CD14-positive monocyte (primary cell): ENCODE measurements around the gene ADAM8. TPM values are rescaled to one million over a fixed set of nuclear protein-coding genes. Genes with fewer than 3 reads are reported as not detected.

Experiments used
- DNase-seq, 3 donors: peaks; one replicate each; pipeline ENCODE4 v3.0.0-alpha.2; 2011 to 2022
- H2AFZ ChIP-seq: 2 replicates; pipeline ENCODE4 v1.6.0; 2012; ENCODE audit warnings: mild to moderate bottlenecking, low read depth, low read length, inconsistent platforms; ENCODE audit not compliant: insufficient read depth, poor library complexity, severe bottlenecking
- H3K27ac ChIP-seq, 2 donors: 1 replicate in 1 of 2; 2 replicates in 1 of 2; pipeline ENCODE4 v1.5.1; 2012 to 2013; ENCODE audit warnings: low read length in 2 of 2, control low read depth in 1 of 2, inconsistent platforms in 1 of 2, low read depth in 1 of 2, mild to moderate bottlenecking in 1 of 2
- H3K27me3 ChIP-seq, 2 donors: one replicate each; pipeline versions ENCODE4 v1.6.0 to v1.6.1; 2011 to 2013; ENCODE audit warnings: low read length in 2 of 2; ENCODE audit not compliant: control insufficient read depth in 2 of 2, insufficient read depth in 2 of 2
- H3K36me3 ChIP-seq, 2 donors: replicated peaks in 1 of 2; 1 replicate in 1 of 2; 2 replicates in 1 of 2; pipeline versions ENCODE4 v1.5.1 to v1.6.1; 2012 to 2013; ENCODE audit warnings: low read length in 2 of 2, control low read depth in 1 of 2, inconsistent platforms in 1 of 2, mild to moderate bottlenecking in 1 of 2; ENCODE audit not compliant: insufficient read depth in 2 of 2, control insufficient read depth in 1 of 2
- H3K4me1 ChIP-seq, 2 donors: 1 replicate in 1 of 2; 2 replicates in 1 of 2; pipeline versions ENCODE4 v1.5.1 to v1.6.1; 2012 to 2013; ENCODE audit warnings: low read length in 2 of 2, control low read depth in 1 of 2, inconsistent platforms in 1 of 2, mild to moderate bottlenecking in 1 of 2, moderate library complexity in 1 of 2; ENCODE audit not compliant: insufficient read depth in 2 of 2, control insufficient read depth in 1 of 2
- H3K4me2 ChIP-seq: replicated peaks from 2 replicates; pipeline ENCODE3; 2012; ENCODE audit warnings: low read length, moderate library complexity, mild to moderate bottlenecking; ENCODE audit not compliant: poor library complexity, severe bottlenecking; ENCODE audit errors: extremely low read depth
- H3K4me3 ChIP-seq, 3 experiments: fragments of 200-600 bp in 1 of 3; sonication (generic) in 1 of 3; replicated peaks in 1 of 3; 1 replicate in 2 of 3; 2 replicates in 1 of 3; pipeline ENCODE4 v1.5.1; 2011 to 2013; ENCODE audit warnings: low read length in 3 of 3, mild to moderate bottlenecking in 3 of 3, control low read depth in 2 of 3, low read depth in 2 of 3, inconsistent platforms in 1 of 3, moderate library complexity in 1 of 3
- H3K79me2 ChIP-seq: 2 replicates; pipeline ENCODE4 v1.6.0; 2012; ENCODE audit warnings: mild to moderate bottlenecking, control low read depth, inconsistent platforms, low read length, moderate library complexity; ENCODE audit not compliant: insufficient read depth
- H3K9ac ChIP-seq: 2 replicates; pipeline ENCODE4 v1.6.0; 2017; ENCODE audit warnings: low read length, mild to moderate bottlenecking; ENCODE audit not compliant: insufficient read depth, poor library complexity, severe bottlenecking
- H3K9me3 ChIP-seq, 2 donors: replicated peaks in 1 of 2; 1 replicate in 1 of 2; 2 replicates in 1 of 2; pipeline versions ENCODE4 v1.5.1 to v1.6.1; 2012 to 2013; ENCODE audit warnings: low read length in 2 of 2, control low read depth in 1 of 2; ENCODE audit not compliant: control insufficient read depth in 1 of 2, insufficient read depth in 1 of 2
- H4K20me1 ChIP-seq: 2 replicates; pipeline ENCODE4 v1.6.0; 2012; ENCODE audit warnings: mild to moderate bottlenecking, low read length, control low read depth, moderate library complexity; ENCODE audit not compliant: insufficient read depth
- H3K27ac Mint-ChIP-seq, 7 donors: one replicate each; pipeline ENCODE4 v1.8.0; 2020; ENCODE audit warnings: mild to moderate bottlenecking in 7 of 7, mixed read lengths in 7 of 7, moderate library complexity in 6 of 7, inconsistent platforms in 2 of 7
- H3K27me3 Mint-ChIP-seq, 3 donors: one replicate each; pipeline ENCODE4 v1.8.0; 2021 to 2022; ENCODE audit warnings: low read depth in 3 of 3, mild to moderate bottlenecking in 3 of 3, mixed read lengths in 3 of 3, moderate library complexity in 3 of 3, inconsistent platforms in 1 of 3
- H3K36me3 Mint-ChIP-seq, 2 donors: one replicate each; pipeline ENCODE4 v1.8.0; 2020; ENCODE audit warnings: mixed read lengths in 2 of 2, inconsistent platforms in 1 of 2, mild to moderate bottlenecking in 1 of 2
- H3K4me1 Mint-ChIP-seq: one replicate; pipeline ENCODE4 v1.8.0; 2020; ENCODE audit warnings: mild to moderate bottlenecking, mixed read lengths
- H3K4me3 Mint-ChIP-seq, 2 donors: one replicate each; pipeline ENCODE4 v1.8.0; 2020; ENCODE audit warnings: mild to moderate bottlenecking in 2 of 2, mixed read lengths in 2 of 2, moderate library complexity in 1 of 2
- H3K9me3 Mint-ChIP-seq, 7 donors: one replicate each; pipeline ENCODE4 v1.8.0; 2020 to 2022; ENCODE audit warnings: mixed read lengths in 7 of 7, mild to moderate bottlenecking in 6 of 7, moderate library complexity in 6 of 7, inconsistent platforms in 2 of 7
- WGBS: methylation state at CpG from one replicate; pipeline ENCODE4 v1.1.5; 2013; ENCODE audit warnings: missing lambda C conversion rate; ENCODE audit not compliant: insufficient coverage; 5-methylcytosine and 5-hydroxymethylcytosine counted together
- intact Hi-C, 2 donors: fragments of 100-400 bp; cut with micrococcal nuclease; formaldehyde crosslinking; loops; one replicate each; pipeline versions ENCODE4 v1.15.0 to v1.15.1; 2023
- polyA plus RNA-seq, 3 donors: library from polyadenylated mRNA; depleted of rRNA in 1 of 3; unstranded in 2 of 3; stranded (reverse) in 1 of 3; fragments of 300-500 nt in 2 of 3; fragments of >200 nt in 1 of 3; fragmentation: Illumina TruSeq in 2 of 3; gene quantifications; 1 replicate in 2 of 3; 2 replicates in 1 of 3; pipeline ENCODE4 v1.2.3, GENCODE V29; 2012 to 2021
- TF ChIP-seq, protein P1 (sequence below): fragments of 200-600 bp; IDR thresholded peaks from one replicate; pipeline ENCODE4 v1.8.0; 2022; ENCODE audit warnings: antibody characterized with exemption, mild to moderate bottlenecking

ADAM8 gene
- polyA plus RNA-seq, 3 donors, result 32.7 to 228 (median 72.8) TPM

GRCh38 chr10:133297504-133297903, 20.8 kb upstream of the ADAM8 start:
- H3K4me3 Mint-ChIP-seq, result no peak overlapping the region
- H3K4me1 Mint-ChIP-seq, result peaks cover 24% of the 10 kb centered on the region
- H3K79me2 ChIP-seq, result peaks cover 3% of the 10 kb centered on the region
- H3K36me3 Mint-ChIP-seq, result peaks cover 85 to 90% of the 10 kb centered on the region in 2 donors
- H3K4me1 ChIP-seq, result peaks cover 23 to 30% of the 10 kb centered on the region in 2 donors
- H3K9me3 Mint-ChIP-seq, result peaks cover 0 to 2% (median 0%) of the 10 kb centered on the region in 7 donors
- no peak overlapping the region for H3K27ac ChIP-seq
- H3K9ac ChIP-seq, result no peak overlapping the region
- H3K27me3 ChIP-seq, result no peaks in the 10 kb centered on the region
- H3K36me3 ChIP-seq, result peaks cover 75 to 85% of the 10 kb centered on the region in 2 donors
- WGBS, result 97% methylated on average over 10 of the region's 10 CpGs
- no peak overlapping the region for H3K4me2 ChIP-seq
- H2AFZ ChIP-seq, result no peak overlapping the region
- no peaks in the 10 kb centered on the region for H3K9me3 ChIP-seq
- DNase-seq, result no peak
- TF ChIP-seq, protein P1, sequence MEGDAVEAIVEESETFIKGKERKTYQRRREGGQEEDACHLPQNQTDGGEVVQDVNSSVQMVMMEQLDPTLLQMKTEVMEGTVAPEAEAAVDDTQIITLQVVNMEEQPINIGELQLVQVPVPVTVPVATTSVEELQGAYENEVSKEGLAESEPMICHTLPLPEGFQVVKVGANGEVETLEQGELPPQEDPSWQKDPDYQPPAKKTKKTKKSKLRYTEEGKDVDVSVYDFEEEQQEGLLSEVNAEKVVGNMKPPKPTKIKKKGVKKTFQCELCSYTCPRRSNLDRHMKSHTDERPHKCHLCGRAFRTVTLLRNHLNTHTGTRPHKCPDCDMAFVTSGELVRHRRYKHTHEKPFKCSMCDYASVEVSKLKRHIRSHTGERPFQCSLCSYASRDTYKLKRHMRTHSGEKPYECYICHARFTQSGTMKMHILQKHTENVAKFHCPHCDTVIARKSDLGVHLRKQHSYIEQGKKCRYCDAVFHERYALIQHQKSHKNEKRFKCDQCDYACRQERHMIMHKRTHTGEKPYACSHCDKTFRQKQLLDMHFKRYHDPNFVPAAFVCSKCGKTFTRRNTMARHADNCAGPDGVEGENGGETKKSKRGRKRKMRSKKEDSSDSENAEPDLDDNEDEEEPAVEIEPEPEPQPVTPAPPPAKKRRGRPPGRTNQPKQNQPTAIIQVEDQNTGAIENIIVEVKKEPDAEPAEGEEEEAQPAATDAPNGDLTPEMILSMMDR, result no peak
- H4K20me1 ChIP-seq, result peaks cover 16% of the 10 kb centered on the region
- H3K27ac Mint-ChIP-seq, result peak overlapping the region in 2 of 7 donors; percentile 43 to 46
- H3K4me3 ChIP-seq, result no peak overlapping the region
- intact Hi-C loops, result no loop called here
- H3K27me3 Mint-ChIP-seq, result no peaks in the 10 kb centered on the region

GRCh38 chr10:133295426-133296320, 19.0 kb upstream of the ADAM8 start:
- Histone ChIP-seq H2AFZ (no peak overlapping the region), H3K27ac (peak overlapping the region in 1 of 2 donors; percentile 51), H3K4me2 (no peak overlapping the region), H4K20me1 (peaks cover 3% of the 10 kb centered on the region), H3K4me3 (no peak overlapping the region), H3K27me3 (no peaks in the 10 kb centered on the region), H3K9me3 (no peaks in the 10 kb centered on the region), H3K9ac (no peak overlapping the region), H3K79me2 (no peaks in the 10 kb centered on the region), H3K4me1 (peaks cover 25 to 33% of the 10 kb centered on the region in 2 donors), H3K36me3 (peaks cover 74 to 79% of the 10 kb centered on the region in 2 donors)
- H3K27me3 Mint-ChIP-seq, result no peaks in the 10 kb centered on the region
- H3K36me3 Mint-ChIP-seq, result peaks cover 76 to 81% of the 10 kb centered on the region in 2 donors
- intact Hi-C loops, result no loop called here
- no peak overlapping the region for H3K4me3 Mint-ChIP-seq
- no peak for DNase-seq
- TF ChIP-seq, protein P1, result no peak
- peaks cover 25% of the 10 kb centered on the region for H3K4me1 Mint-ChIP-seq
- 95% methylated on average over 34 of the region's 42 CpGs for WGBS
- no peaks in the 10 kb centered on the region for H3K9me3 Mint-ChIP-seq
- peak overlapping the region in 6 of 7 donors; percentile 15 to 96 (median 80) for H3K27ac Mint-ChIP-seq
